ENCODE results near the gene KIFC1. TPM values are rescaled to one million over a fixed set of nuclear protein-coding genes. Genes with fewer than 3 reads are reported as not detected.
A peak's percentile ranks its signal among the peaks of the same experiment; 100 is the strongest.

The KIFC1 gene
- total RNA-seq, 1 experiment from 2014 or later, result 81.8 TPM

DNA sequence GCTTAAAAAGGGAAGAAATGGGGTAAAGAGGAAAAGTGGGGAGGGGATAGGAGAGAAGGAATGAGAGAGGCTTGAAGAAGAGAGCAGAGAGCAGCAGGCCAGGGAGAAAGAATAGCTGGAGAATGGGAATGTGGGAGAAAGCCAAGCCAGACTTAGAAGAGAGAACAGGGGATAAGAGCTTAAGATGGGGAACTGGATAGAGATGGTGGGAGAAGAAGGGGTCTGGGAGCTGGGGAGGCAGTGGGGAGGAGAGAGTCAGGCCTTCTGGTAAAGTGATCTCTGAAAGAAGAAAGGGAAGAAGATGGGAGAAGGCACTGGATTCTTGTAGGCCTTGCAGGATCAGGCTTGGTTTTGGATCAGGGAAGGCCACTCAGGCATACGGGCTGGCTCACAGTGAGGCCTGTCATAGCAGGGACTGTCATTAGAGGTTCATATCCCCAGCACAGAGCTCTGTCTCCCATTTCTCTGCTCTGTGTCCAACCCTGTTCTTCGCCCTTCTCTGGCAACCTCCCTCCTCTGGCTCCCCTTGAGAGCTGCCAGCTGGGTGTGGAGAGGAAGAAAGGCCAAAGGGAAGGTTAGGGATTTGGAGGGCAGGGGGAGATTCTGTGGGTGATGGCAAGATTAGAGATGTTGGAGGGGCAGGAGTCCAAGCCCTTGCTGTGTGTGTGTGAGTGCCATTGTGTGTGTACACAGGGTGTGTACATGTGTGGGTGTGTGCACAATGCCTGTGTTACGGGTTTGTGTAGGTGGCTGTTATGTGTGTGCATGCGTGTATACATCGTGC is 37.5 kb downstream of the KIFC1 start:
- H3K27me3 ChIP-seq (ENCODE audit: control insufficient read depth, insufficient read depth, low read length), result no peaks in the 10 kb centered on the region
- POLR2A ChIA-PET, result no interaction called here
- no peaks in the 10 kb centered on the region for H3K9me3 ChIP-seq (ENCODE audit: control insufficient read depth, insufficient read depth, low read depth, low read length)
- DNase-seq (ENCODE audit: low read depth, low spot score), result no peak
- peaks cover 37% of the 10 kb centered on the region for H3K4me1 ChIP-seq (ENCODE audit: control insufficient read depth, insufficient read depth, low read length)
- in situ Hi-C loops (cut with HindIII; ENCODE audit: low pct_unique_long_range_greater_than_20kb, low sequenced_read_pairs) (no loop called here), intact Hi-C loops (cut with micrococcal nuclease; ENCODE audit: unreplicated experiment) (no loop called here)
- no peak for TF ChIP-seq TCF7L2 (IDR thresholded peaks at IDR 0.05; ENCODE audit: low read depth, low read length)
- TF ChIP-seq, protein P1, sequence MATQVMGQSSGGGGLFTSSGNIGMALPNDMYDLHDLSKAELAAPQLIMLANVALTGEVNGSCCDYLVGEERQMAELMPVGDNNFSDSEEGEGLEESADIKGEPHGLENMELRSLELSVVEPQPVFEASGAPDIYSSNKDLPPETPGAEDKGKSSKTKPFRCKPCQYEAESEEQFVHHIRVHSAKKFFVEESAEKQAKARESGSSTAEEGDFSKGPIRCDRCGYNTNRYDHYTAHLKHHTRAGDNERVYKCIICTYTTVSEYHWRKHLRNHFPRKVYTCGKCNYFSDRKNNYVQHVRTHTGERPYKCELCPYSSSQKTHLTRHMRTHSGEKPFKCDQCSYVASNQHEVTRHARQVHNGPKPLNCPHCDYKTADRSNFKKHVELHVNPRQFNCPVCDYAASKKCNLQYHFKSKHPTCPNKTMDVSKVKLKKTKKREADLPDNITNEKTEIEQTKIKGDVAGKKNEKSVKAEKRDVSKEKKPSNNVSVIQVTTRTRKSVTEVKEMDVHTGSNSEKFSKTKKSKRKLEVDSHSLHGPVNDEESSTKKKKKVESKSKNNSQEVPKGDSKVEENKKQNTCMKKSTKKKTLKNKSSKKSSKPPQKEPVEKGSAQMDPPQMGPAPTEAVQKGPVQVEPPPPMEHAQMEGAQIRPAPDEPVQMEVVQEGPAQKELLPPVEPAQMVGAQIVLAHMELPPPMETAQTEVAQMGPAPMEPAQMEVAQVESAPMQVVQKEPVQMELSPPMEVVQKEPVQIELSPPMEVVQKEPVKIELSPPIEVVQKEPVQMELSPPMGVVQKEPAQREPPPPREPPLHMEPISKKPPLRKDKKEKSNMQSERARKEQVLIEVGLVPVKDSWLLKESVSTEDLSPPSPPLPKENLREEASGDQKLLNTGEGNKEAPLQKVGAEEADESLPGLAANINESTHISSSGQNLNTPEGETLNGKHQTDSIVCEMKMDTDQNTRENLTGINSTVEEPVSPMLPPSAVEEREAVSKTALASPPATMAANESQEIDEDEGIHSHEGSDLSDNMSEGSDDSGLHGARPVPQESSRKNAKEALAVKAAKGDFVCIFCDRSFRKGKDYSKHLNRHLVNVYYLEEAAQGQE (IDR thresholded peaks at IDR 0.05; ENCODE audit: insufficient read depth in 1 of 2, low read depth in 2 of 2, low read length in 1 of 2), result no peak
- TF ChIP-seq, protein P2, sequence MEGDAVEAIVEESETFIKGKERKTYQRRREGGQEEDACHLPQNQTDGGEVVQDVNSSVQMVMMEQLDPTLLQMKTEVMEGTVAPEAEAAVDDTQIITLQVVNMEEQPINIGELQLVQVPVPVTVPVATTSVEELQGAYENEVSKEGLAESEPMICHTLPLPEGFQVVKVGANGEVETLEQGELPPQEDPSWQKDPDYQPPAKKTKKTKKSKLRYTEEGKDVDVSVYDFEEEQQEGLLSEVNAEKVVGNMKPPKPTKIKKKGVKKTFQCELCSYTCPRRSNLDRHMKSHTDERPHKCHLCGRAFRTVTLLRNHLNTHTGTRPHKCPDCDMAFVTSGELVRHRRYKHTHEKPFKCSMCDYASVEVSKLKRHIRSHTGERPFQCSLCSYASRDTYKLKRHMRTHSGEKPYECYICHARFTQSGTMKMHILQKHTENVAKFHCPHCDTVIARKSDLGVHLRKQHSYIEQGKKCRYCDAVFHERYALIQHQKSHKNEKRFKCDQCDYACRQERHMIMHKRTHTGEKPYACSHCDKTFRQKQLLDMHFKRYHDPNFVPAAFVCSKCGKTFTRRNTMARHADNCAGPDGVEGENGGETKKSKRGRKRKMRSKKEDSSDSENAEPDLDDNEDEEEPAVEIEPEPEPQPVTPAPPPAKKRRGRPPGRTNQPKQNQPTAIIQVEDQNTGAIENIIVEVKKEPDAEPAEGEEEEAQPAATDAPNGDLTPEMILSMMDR (IDR thresholded peaks at IDR 0.05), result no peak
- TF ChIP-seq POLR2AphosphoS5 (IDR thresholded peaks at IDR 0.05; ENCODE audit: low read depth, low read length), result no peak
- no peak for TF ChIP-seq SIN3A (IDR thresholded peaks at IDR 0.05; ENCODE audit: borderline replicate concordance, insufficient read depth, low read depth, low read length)
- H3K4me3 ChIP-seq (ENCODE audit: low read depth in 2 of 2, low read length in 2 of 2), result no peak overlapping the region
- H3K27ac ChIP-seq (ENCODE audit: low read length), result peak overlapping the region; percentile 20; the same call in 1 of the 2 replicates
- TSS peak; percentile 65 for BruUV-seq (replicated peaks)
- no peaks in the 10 kb centered on the region for H3K36me3 ChIP-seq (ENCODE audit: control insufficient read depth, insufficient read depth, low read length)
- no peak for ATAC-seq
- CTCF ChIA-PET, result no interaction called here

DNA sequence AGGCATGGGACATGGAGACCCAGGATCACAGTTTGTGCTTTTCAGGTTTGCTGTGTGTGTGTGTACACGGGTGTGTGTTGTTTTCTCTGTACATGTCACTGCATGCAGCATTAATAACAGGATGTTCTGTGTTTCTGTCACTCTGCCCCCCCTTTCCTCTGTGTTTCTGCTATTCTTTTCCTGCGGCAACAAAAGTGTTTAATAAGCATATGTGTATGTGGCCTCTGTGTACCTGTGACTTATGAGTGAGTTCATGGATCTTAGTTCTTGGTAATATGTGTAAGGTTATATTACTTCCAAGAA is 38.1 kb downstream of the KIFC1 start:
- Histone ChIP-seq H3K9me3 (ENCODE audit: control insufficient read depth, insufficient read depth, low read depth, low read length) (no peaks in the 10 kb centered on the region), H3K36me3 (ENCODE audit: control insufficient read depth, insufficient read depth, low read length) (no peaks in the 10 kb centered on the region), H3K4me3 (ENCODE audit: low read depth in 2 of 2, low read length in 2 of 2) (no peak overlapping the region), H3K27me3 (ENCODE audit: control insufficient read depth, insufficient read depth, low read length) (no peaks in the 10 kb centered on the region), H3K27ac (ENCODE audit: low read length) (no peak overlapping the region), H3K4me1 (ENCODE audit: control insufficient read depth, insufficient read depth, low read length) (peaks cover 36% of the 10 kb centered on the region)
- in situ Hi-C loops (cut with HindIII; ENCODE audit: low pct_unique_long_range_greater_than_20kb, low sequenced_read_pairs) (no loop called here), intact Hi-C loops (cut with micrococcal nuclease; ENCODE audit: unreplicated experiment) (no loop called here)
- TF ChIP-seq, protein P1 (IDR thresholded peaks at IDR 0.05; ENCODE audit: insufficient read depth in 1 of 2, low read depth in 2 of 2, low read length in 1 of 2), result no peak
- no peak for TF ChIP-seq SIN3A (IDR thresholded peaks at IDR 0.05; ENCODE audit: borderline replicate concordance, insufficient read depth, low read depth, low read length)
- TF ChIP-seq TCF7L2 (IDR thresholded peaks at IDR 0.05; ENCODE audit: low read depth, low read length), result no peak
- TF ChIP-seq, protein P2 (IDR thresholded peaks at IDR 0.05), result no peak
- TF ChIP-seq POLR2AphosphoS5 (IDR thresholded peaks at IDR 0.05; ENCODE audit: low read depth, low read length), result no peak
- no peak for ATAC-seq
- CTCF ChIA-PET, result no interaction called here
- no TSS peak for BruUV-seq (replicated peaks)
- DNase-seq (ENCODE audit: low read depth, low spot score), result no peak
- POLR2A ChIA-PET, result no interaction called here
